ENCODE results near the gene EMC7. TPM values are rescaled to one million over a fixed set of nuclear protein-coding genes. Genes with fewer than 3 reads are reported as not detected.
A peak's percentile ranks its signal among the peaks of the same experiment; 100 is the strongest.

EMC7 gene
- total RNA-seq, 4 donors from 2014 or later: 1.8 to 39.7 (median 24.5) TPM

- DNase-seq: no peak
- Histone ChIP-seq H3K9me3 (no peaks in the 10 kb centered on the region), H3K36me3 (no peaks in the 10 kb centered on the region), H3K27ac (peak overlapping the region; percentile 87 to 94 (median 90)), H3K4me1 (peaks cover 6 to 27% (median 16%) of the 10 kb centered on the region in 4 donors), H3K27me3 (no peaks in the 10 kb centered on the region), H3K4me3 (peak overlapping the region; percentile 35 to 89 (median 83))
- intact Hi-C loops (cut with DNase I; ENCODE audit: low total_unique reads): loop anchor here (5.0 to 10.0 kb wide), 2 partner anchors 120 to 242 kb away; partner anchors contain the start of genes NOP10 and NUTM1
- TF ChIP-seq POLR2AphosphoS5 (IDR thresholded peaks at IDR 0.05): no peak
- 32 to 40% methylated on average over 9 to 29 of the region's 29 CpGs for WGBS, 2 donors (ENCODE audit: low coverage in 1 of 2)
- in situ Hi-C loops (cut with MboI; ENCODE audit: low pct_ligation_motif_present in 1 of 4, low pct_unique_long_range_greater_than_20kb in 1 of 4, low sequenced_read_pairs in 3 of 4): loop anchor here (5.0 to 25.0 kb wide), 5 partner anchors 90 to 260 kb away; partner anchors contain the start of genes EMC4 (in 3 of the 4) and LPCAT4 (in 1 of the 4)
These were observed 688 bp upstream of the EMC7 start for GRCh38 chr15:34102175-34102925.

DNA sequence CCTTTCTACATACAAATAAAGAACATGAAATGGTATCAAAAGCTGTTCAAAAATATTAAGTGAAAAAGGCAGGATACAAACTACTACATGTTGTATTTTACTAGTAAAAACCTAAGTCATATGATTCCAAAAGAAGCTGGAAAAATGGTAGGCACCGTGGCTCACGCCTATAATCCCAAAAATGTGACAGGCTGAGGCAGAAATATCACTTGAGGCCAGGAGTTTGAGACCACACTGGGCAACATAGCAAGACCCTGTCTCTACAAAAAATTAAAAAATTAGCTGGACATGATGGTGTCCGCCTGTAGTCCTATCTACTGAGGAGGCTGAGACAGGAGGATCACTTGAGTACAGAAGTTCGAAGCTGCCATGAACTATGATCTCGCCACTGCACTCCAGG lies 1.7 kb downstream of the EMC7 start:
- WGBS, 2 donors (ENCODE audit: low coverage in 1 of 2): 93 to 97% methylated on average over 5 of the region's 5 CpGs
- in situ Hi-C loops (cut with MboI; ENCODE audit: low pct_ligation_motif_present in 1 of 4, low pct_unique_long_range_greater_than_20kb in 1 of 4, low sequenced_read_pairs in 3 of 4) (loop anchor here (5.0 to 25.0 kb wide), 7 partner anchors 88 to 487 kb away; partner anchors contain the start of genes EMC4 (in 3 of the 4), LPCAT4 (in 3 of the 4), GOLGA8B (in 1 of the 4) and NOP10 (in 1 of the 4)), intact Hi-C loops (cut with DNase I; ENCODE audit: low total_unique reads) (loop anchor here (5.0 to 10.0 kb wide), 2 partner anchors 122 to 245 kb away; partner anchors contain the start of genes NOP10 and NUTM1)
- H3K4me1 ChIP-seq: peaks cover 6 to 27% (median 16%) of the 10 kb centered on the region in 4 donors
- H3K27ac ChIP-seq: no peak overlapping the region
- no peaks in the 10 kb centered on the region for H3K27me3 ChIP-seq
- peaks cover 0 to 3% (median 0%) of the 10 kb centered on the region in 4 donors for H3K36me3 ChIP-seq
- H3K4me3 ChIP-seq: no peak overlapping the region
- no peak for DNase-seq
- TF ChIP-seq POLR2AphosphoS5 (IDR thresholded peaks at IDR 0.05) (no peak), EP300 (IDR thresholded peaks at IDR 0.05; ENCODE audit: low read depth) (no peak), POLR2A (IDR thresholded peaks at IDR 0.05) (no peak)
- TF ChIP-seq, protein P1, sequence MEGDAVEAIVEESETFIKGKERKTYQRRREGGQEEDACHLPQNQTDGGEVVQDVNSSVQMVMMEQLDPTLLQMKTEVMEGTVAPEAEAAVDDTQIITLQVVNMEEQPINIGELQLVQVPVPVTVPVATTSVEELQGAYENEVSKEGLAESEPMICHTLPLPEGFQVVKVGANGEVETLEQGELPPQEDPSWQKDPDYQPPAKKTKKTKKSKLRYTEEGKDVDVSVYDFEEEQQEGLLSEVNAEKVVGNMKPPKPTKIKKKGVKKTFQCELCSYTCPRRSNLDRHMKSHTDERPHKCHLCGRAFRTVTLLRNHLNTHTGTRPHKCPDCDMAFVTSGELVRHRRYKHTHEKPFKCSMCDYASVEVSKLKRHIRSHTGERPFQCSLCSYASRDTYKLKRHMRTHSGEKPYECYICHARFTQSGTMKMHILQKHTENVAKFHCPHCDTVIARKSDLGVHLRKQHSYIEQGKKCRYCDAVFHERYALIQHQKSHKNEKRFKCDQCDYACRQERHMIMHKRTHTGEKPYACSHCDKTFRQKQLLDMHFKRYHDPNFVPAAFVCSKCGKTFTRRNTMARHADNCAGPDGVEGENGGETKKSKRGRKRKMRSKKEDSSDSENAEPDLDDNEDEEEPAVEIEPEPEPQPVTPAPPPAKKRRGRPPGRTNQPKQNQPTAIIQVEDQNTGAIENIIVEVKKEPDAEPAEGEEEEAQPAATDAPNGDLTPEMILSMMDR (IDR thresholded peaks at IDR 0.05): no peak
- no peaks in the 10 kb centered on the region for H3K9me3 ChIP-seq

GRCh38 chr15:34085746-34086145 lies 15.9 kb downstream of the EMC7 start:
- TF ChIP-seq POLR2A (IDR thresholded peaks at IDR 0.05) (no peak), EP300 (IDR thresholded peaks at IDR 0.05; ENCODE audit: low read depth) (no peak), POLR2AphosphoS5 (IDR thresholded peaks at IDR 0.05) (no peak)
- TF ChIP-seq, protein P1 (IDR thresholded peaks at IDR 0.05): no peak
- WGBS, 2 donors (ENCODE audit: low coverage in 1 of 2): 81 to 100% methylated on average over 1 to 2 of the region's 2 CpGs
- no peaks in the 10 kb centered on the region for H3K27me3 ChIP-seq

DNA sequence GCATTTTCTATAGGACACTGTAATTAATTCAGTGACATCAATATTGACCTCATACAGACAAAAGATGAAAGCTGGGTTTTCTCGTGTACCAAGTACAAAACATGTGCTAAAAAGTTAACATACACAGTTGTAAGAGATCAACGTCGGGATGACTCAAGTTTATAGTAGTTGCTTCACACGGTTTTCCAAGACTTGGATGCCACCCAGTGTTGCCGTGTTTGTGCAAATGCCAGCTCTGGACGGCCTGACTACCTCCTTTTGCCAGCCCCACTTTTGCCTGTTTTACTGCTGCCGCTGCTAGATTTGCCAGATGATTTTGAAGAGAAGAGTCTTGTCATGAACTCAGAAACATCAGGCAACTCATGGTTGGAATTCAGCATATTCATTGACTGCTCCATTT lies 17.6 kb downstream of the EMC7 start:
- no peaks in the 10 kb centered on the region for H3K9me3 ChIP-seq
- peaks cover 0 to 28% (median 7%) of the 10 kb centered on the region in 4 donors for H3K36me3 ChIP-seq
- peak overlapping the region in 1 of 4 donors; percentile 46 for H3K27ac ChIP-seq
- no peaks in the 10 kb centered on the region for H3K27me3 ChIP-seq
- in situ Hi-C loops (cut with MboI; ENCODE audit: low pct_ligation_motif_present in 1 of 4, low pct_unique_long_range_greater_than_20kb in 1 of 4, low sequenced_read_pairs in 3 of 4): loop anchor here in 3 of 4 donors (25.0 kb wide), 3 partner anchors 253 to 503 kb away; partner anchors contain the start of genes LPCAT4 (in 2 of the 3), GOLGA8B (in 1 of the 3), NOP10 (in 1 of the 3) and NUTM1 (in 1 of the 3)
- TF ChIP-seq, protein P1 (IDR thresholded peaks at IDR 0.05): no peak
- no peak for TF ChIP-seq POLR2AphosphoS5 (IDR thresholded peaks at IDR 0.05)
- TF ChIP-seq POLR2A (IDR thresholded peaks at IDR 0.05): no peak
- no peak for TF ChIP-seq EP300 (IDR thresholded peaks at IDR 0.05; ENCODE audit: low read depth)
- H3K4me1 ChIP-seq: peaks cover 0 to 17% (median 0%) of the 10 kb centered on the region in 4 donors
- DNase-seq: peak; percentile 53
- intact Hi-C loops (cut with DNase I; ENCODE audit: low total_unique reads): no loop called here
- 14 to 35% methylated on average over 1 to 7 of the region's 7 CpGs for WGBS, 2 donors (ENCODE audit: low coverage in 1 of 2)
- no peak overlapping the region for H3K4me3 ChIP-seq

More at GRCh38 chr15:34085746-34086145, 15.9 kb downstream of the EMC7 start:
- in situ Hi-C loops (cut with MboI; ENCODE audit: low pct_ligation_motif_present in 1 of 4, low pct_unique_long_range_greater_than_20kb in 1 of 4, low sequenced_read_pairs in 3 of 4) (loop anchor here in 3 of 4 donors (25.0 kb wide), 3 partner anchors 252 to 502 kb away; partner anchors contain the start of genes LPCAT4 (in 2 of the 3), GOLGA8B (in 1 of the 3), NOP10 (in 1 of the 3) and NUTM1 (in 1 of the 3)), intact Hi-C loops (cut with DNase I; ENCODE audit: low total_unique reads) (no loop called here)
- Histone ChIP-seq H3K36me3 (peaks cover 0 to 34% (median 7%) of the 10 kb centered on the region in 4 donors), H3K4me1 (peaks cover 0 to 7% (median 0%) of the 10 kb centered on the region in 4 donors), H3K4me3 (no peak overlapping the region), H3K27ac (no peak overlapping the region), H3K9me3 (no peaks in the 10 kb centered on the region)
- DNase-seq: no peak
